ENCODE measurements around the gene ARF1.
A peak's percentile ranks its signal among the peaks of the same experiment; 100 is the strongest.
"Not testable (repeated sequence)": the region's sequence is repeated elsewhere in the genome, so short reads cannot be mapped to it uniquely, and the experiment has no call there.

ARF1 gene

GRCh38 chr1:228104526-228105269 lies 22.2 kb downstream of the ARF1 start:
- no peak for DNase-seq

DNA sequence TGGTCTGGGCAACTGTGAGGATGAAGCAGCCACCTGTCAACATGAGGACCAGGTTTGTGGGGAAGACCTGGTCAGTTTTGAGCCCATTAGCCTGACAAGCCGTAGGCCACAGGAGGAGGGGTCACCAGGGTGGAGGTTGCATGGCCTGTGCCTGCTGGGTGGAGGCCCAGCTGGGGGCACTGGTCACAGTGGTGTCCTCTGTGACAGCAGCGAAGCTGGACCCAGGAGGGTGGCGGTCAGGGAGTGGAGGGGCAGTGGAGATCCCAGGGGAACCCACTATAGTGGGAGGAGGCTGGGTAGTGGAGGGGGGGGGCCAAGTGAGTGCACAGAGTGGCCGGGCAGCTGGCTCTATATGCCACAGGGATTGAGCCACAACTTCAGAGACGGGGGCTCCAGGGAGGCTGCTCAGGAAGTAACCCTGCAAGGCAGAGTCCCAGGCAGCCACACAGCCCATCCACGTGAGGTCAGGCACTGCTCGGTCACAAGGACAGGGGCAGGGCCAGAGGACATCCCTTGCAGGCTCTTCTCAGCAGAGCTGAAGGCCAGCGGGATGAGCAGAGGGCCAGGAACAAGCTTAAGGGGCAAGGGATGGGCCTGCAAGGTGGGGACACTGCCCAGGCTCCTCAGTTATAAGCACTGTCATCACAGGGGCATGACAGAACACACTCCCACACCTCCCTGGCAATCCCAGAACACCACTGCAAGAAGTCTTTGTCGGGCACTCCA lies 22.9 kb downstream of the ARF1 start:
- DNase-seq, result no peak

DNA sequence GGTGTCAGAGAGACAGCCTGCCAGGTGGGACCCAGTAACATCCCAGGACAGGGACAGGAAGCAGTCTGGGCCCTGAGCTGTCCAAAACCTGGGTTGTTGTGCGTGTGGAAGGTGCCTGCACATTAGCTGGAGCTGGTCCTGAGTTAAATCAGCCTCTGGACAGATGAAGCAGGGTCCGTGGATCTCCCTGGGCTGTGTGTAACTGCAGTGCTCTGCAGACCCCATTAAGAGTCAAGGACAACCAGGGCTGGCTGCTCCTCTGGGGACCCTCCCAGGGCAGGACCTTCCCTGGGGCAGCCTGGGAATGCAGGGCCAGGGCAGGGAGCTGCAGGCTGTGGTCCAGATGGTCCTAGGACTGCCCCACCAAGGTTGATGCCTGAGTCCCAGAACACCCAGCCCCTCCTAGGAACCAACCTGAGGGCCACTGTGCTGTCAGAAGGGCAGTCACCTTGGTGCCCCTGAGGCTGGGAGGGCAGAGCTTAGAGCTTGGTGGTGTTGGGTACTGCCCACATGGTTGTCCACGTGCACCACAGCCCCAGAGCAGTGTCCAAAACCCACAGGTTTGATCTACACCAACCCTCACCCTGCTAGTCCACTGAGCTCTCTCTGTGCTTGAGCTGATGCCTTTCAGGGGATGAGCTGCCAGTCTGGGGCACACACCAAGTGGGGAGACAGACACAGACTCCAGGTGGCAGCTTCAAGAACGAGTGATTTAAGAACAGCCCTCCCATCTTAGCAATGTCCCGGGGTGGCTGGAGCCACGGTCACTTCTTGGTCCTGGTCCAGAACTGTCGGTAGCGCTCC lies 23.7 kb downstream of the ARF1 start:
- no peak for DNase-seq

DNA sequence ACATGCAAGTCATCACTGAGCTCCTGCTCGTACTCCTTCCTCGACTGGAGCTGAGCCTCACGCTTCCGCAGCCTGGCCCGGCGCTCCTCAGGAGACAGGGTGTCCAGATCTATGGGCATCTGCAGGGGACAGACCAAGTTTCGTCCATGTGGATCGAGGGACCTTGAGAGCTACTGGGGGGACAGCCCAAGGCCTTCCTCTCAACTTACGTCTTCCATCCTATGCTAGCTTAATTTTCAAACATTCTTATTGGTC lies 24.2 kb downstream of the ARF1 start:
- DNase-seq, result no peak

- DNase-seq, result no peak
Measured at GRCh38 chr1:228107636-228108035, 25.1 kb downstream of the ARF1 start.

GRCh38 chr1:228108055-228108690 lies 25.7 kb downstream of the ARF1 start:
- no peak for DNase-seq

DNA sequence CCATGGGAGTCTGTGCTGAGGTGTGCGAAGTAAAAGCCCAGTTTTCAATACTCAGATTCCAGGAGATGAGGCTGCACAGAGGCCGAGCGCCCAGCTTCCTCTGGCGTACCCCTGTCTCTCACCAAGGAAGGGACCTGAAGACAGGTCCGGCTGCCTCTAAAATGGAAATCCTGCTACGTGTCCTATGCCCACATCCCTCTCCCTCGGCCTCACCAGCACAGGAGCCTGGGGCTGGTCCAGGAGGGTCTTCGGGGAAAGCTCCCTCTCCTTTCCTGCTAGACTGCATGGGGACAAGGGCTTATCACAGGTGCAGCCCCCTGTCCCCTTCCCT lies 26.2 kb downstream of the ARF1 start:
- no peak for DNase-seq

GRCh38 chr1:228109073-228109961 lies 26.8 kb downstream of the ARF1 start, which contains the start of gene MRPL55:
MRPL55 (minus strand) TSS chr1:228109299; CDS start chr1:228108260, 1,039 bp downstream.
- peak; percentile 96 for DNase-seq

DNA sequence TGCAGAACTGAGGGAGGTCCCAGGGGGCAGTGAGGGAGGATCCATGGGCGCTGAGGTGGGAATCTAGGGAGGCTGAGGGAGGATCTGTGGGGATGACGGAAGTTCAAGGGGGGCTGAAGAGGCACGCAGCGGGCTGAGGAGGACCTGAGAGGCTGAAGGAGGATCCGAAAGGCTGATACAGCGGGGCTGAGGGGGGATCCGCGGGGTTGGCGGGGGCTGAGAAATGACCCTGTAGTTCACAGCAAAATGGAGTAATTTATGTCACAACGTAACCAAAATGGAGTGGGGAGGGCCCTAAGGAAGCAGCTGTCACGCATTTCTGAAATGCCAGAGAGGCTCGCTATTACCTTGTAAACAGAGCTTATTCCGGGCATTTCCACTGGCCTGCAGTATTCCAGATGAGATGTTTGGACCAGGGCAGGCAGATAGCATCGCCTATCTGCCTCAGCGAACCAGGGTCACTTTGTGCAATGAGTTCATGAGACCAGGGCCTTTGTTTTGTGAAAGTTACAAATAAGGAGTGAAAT lies 27.5 kb downstream of the ARF1 start:
- DNase-seq, result no peak

DNA sequence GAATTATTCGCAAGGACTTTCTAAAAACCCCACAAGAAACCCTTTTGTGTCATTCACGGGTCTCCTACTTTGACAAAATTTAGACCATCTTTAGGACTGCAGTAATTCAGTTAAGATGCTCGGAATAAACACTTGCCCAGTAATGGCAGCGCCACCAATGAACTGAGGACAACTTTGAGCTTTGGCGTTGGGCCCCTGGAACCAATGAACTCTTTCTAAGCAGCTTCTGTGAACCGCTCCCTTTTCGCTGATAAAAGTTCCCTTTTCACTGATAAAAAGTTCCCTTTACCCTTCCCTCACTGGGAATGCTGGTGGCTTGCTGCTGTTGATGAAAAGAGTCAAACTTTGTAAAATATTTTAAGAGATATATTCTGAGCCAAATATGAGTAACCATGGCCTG lies 28.0 kb downstream of the ARF1 start:
- no peak for DNase-seq

DNA sequence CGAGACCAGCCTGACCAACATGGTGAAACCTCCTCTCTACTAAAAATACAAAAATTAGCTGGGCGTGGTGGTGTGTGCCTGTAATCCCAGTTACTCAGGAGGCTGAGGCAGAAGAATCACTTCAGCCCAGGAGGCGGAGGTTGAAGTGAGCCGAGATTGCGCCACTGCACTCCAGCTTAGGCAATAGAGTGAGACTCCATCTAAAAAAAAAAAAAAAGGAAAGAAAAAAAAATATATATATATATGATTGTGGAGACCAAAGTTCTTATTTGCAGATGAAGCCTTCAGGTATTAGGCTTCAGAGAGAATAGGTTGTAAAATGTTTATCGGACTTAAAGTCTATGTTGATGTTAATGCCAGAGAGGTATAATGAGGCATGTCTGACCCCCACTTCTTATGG lies 28.8 kb downstream of the ARF1 start:
- not testable (repeated sequence) for DNase-seq

- no peak for DNase-seq
Measured at GRCh38 chr1:228112167-228112566, 29.7 kb downstream of the ARF1 start.

DNA sequence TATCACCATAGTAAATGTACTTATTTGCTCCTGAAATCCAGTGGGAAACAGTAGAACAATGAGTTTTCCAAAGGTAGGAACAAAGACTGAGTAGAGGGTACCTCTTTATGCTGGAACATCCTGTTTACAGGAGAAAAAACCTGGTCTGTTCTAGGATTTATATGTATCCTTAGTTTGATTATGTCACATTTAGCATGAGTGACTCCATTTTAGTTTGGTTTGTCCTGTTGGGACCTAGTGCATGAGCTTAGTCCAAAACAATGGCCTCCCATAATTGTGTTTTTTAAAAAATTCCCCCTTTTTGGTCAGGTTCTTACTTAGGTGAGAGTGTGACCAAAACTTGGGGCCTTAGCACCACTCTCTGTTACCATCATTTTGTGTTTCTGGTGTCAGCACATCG lies 30.1 kb downstream of the ARF1 start:
- DNase-seq, result no peak

DNA sequence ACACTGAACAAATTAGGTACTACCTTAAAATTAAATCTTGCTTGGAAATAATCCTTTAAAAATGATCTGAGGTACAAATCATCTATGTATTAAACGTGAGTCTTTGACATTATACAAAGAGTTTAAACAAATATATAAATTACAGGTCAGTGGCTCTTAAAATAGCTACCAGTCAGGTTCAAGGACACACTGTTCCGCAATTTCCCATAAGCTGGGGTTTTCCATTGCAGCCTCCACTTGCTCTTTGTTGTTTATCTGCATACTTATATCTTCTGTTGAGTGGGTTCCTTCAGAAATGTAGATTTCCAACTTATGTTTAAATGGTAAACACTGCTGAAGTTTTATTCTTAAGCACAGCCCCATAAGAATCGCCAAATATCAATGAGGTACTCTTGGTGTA lies 32.3 kb downstream of the ARF1 start:
- no peak for DNase-seq

- DNase-seq, result no peak
Measured at GRCh38 chr1:228117335-228117734, 34.8 kb downstream of the ARF1 start.

- DNase-seq, result no peak
Measured at GRCh38 chr1:228118040-228118439, 35.5 kb downstream of the ARF1 start.

DNA sequence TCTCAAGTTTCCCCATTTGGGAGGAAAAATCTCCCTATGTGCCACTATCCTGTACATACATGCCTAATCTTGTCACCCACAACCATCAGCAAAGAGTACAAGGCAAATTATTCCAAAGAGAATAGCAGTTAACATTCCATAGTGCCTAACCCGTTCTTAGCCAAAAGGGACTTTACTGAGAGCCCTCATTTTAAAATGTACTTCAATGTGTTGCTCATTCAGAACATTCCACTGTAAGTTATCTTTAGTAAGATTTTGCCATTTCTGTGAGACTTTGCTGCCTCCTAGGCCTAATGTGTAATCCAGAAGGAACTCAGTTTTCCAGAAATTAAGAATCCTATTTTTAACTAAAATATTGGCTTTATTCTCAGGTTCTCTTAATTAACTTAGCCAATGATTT lies 37.8 kb downstream of the ARF1 start:
- DNase-seq, result no peak

DNA sequence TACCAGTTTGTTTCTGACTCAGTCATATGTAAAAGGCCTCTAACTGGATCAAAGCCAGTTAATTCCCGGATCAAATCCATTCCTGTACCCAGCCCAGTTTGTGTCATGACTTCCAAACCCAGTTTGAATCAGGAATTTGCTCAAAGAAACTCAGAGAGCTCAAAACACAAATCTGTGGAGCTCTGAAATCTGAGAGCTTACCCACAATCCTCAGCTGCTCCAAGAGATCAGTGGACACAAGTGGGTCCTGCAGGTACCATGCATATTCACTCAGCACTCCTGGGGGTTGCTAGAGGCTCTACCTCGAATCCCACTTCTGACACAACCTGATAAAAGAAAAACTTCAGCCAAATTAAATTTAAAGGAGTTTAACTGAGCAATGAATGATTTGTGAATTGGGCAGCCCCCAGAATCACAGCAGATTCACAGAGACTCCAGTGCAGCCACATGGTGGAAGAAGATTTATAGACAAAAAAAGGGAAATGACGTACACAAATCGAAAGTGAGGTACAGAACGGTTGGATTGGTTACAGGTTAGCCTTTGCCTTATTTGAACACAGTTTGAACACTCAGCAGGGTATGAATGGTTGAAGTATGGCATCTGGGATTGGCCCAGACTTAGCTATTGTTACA lies 38.5 kb downstream of the ARF1 start:
- DNase-seq, result no peak

DNA sequence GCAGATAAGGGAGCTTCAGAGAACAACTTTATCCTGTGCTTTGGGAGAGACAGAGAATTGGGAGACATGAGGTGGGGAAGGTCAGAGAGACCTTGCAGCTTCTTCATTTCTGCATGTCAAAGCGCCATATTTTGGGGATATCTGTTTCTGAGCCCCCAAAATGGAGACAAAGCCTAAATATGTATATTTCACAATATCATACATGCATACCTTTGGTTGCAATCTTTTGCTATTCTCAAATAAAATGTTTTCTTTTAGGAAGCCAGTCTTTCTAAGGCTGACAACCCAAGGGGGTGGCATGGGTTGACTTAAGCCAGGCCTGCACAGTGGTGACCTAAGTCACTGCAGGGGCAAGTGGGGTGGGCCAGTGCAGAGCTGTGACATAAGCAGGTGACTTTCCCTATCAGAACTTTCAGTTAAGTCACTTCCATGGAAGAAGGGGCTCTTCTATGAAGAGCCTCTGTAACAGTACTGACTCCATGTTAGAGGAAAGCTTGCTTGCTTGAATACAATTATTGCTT lies 40.5 kb downstream of the ARF1 start:
- no peak for DNase-seq

DNA sequence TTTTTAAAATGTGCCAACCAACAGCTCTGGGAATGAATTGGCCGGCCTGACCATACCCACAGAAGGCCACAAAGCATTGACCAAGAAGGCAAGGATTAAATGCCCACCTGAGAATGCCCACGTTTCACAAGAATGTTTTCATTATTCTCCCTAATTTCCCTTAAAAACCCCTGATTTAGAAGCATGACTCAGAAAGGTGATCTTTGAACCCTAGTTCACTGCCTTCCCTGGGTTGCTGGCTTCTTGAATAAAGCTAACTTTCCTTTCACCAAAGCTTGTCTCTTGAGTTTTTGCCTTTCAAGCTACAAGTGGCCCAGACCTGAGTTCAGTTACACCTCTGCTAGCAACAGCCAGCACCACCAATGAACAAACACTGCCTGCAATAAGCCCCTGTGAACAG lies 41.0 kb downstream of the ARF1 start:
- no peak for DNase-seq

DNA sequence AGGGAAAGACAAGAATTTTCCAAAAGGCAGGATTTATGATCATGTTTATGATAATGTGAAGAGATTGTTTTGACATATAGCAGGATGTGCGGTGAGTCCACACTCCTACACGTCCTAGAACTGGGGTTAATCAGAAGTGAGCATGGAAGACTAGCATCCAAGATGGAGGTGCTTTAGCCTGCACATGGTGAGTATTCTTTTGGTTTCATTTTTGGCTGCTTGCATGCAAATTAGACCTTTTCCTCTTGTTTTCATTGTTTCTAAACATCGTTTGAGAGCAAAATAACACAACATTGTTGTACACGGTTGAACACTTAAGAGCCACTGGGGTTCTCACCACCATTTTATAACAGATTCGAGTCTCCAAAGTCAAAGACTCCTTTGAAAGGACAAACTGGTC lies 42.7 kb downstream of the ARF1 start:
- no peak for DNase-seq

- DNase-seq, result no peak
Measured at GRCh38 chr1:228131766-228132165, 49.3 kb downstream of the ARF1 start.
